ENCODE measurements around the gene UTS2R.
A peak's percentile ranks its signal among the peaks of the same experiment; 100 is the strongest.

The UTS2R gene

GRCh38 chr17:82383411-82383810, 11.8 kb downstream of the UTS2R start:
- Histone ChIP-seq H3K4me3 (ENCODE audit: control insufficient read depth in 1 of 7, extremely low read depth in 1 of 7, insufficient read depth in 4 of 7, low read depth in 2 of 7, low read length in 6 of 7) (no peak overlapping the region), H3K27me3 (replicated peaks in 2 of 5; ENCODE audit: control insufficient read depth in 4 of 5, insufficient read depth in 5 of 5, low read length in 4 of 5) (peaks cover 2 to 71% (median 15%) of the 10 kb centered on the region in 5 experiments), H3K36me3 (ENCODE audit: control insufficient read depth in 4 of 4, insufficient read depth in 4 of 4, low read length in 3 of 4) (no peaks in the 10 kb centered on the region), H3K27ac (ENCODE audit: insufficient read depth in 1 of 2, low read depth in 1 of 2, low read length in 2 of 2, poor library complexity in 1 of 2, severe bottlenecking in 2 of 2) (no peak overlapping the region), H3K4me1 (ENCODE audit: control extremely low read depth in 1 of 4, control insufficient read depth in 4 of 4, insufficient read depth in 4 of 4, low read length in 3 of 4) (peaks cover 0 to 10% (median 9%) of the 10 kb centered on the region in 4 experiments), H3K9me3 (ENCODE audit: control extremely low read depth in 1 of 5, control insufficient read depth in 4 of 5, insufficient read depth in 2 of 5, low read depth in 1 of 5, low read length in 4 of 5) (no peaks in the 10 kb centered on the region)
- CTCF ChIA-PET = no interaction called here
- 80% methylated on average over 14 of the region's 18 CpGs for WGBS (ENCODE audit: insufficient coverage)
- no peak for DNase-seq
- POLR2A ChIA-PET = no interaction called here

GRCh38 chr17:82384051-82384729, 12.6 kb downstream of the UTS2R start:
- no peaks in the 10 kb centered on the region for H3K36me3 ChIP-seq (ENCODE audit: control insufficient read depth in 4 of 4, insufficient read depth in 4 of 4, low read length in 3 of 4)
- H3K27me3 ChIP-seq (replicated peaks in 2 of 5; ENCODE audit: control insufficient read depth in 4 of 5, insufficient read depth in 5 of 5, low read length in 4 of 5) = peaks cover 2 to 65% (median 12%) of the 10 kb centered on the region in 5 experiments
- CTCF ChIA-PET = no interaction called here
- POLR2A ChIA-PET = no interaction called here
- no peak overlapping the region for H3K4me3 ChIP-seq (ENCODE audit: control insufficient read depth in 1 of 7, extremely low read depth in 1 of 7, insufficient read depth in 4 of 7, low read depth in 2 of 7, low read length in 6 of 7)
- no peak for DNase-seq
- H3K9me3 ChIP-seq (ENCODE audit: control extremely low read depth in 1 of 5, control insufficient read depth in 4 of 5, insufficient read depth in 2 of 5, low read depth in 1 of 5, low read length in 4 of 5) = no peaks in the 10 kb centered on the region
- 82% methylated on average over 18 of the region's 22 CpGs for WGBS (ENCODE audit: insufficient coverage)
- no peak overlapping the region for H3K27ac ChIP-seq (ENCODE audit: insufficient read depth in 1 of 2, low read depth in 1 of 2, low read length in 2 of 2, poor library complexity in 1 of 2, severe bottlenecking in 2 of 2)
- peaks cover 0 to 10% (median 9%) of the 10 kb centered on the region in 4 experiments for H3K4me1 ChIP-seq (ENCODE audit: control extremely low read depth in 1 of 4, control insufficient read depth in 4 of 4, insufficient read depth in 4 of 4, low read length in 3 of 4)

GRCh38 chr17:82384730-82385481, 13.3 kb downstream of the UTS2R start:
- H3K9me3 ChIP-seq (ENCODE audit: control extremely low read depth in 1 of 5, control insufficient read depth in 4 of 5, insufficient read depth in 2 of 5, low read depth in 1 of 5, low read length in 4 of 5) = no peaks in the 10 kb centered on the region
- no peak for DNase-seq
- CTCF ChIA-PET = no interaction called here
- H3K36me3 ChIP-seq (ENCODE audit: control insufficient read depth in 4 of 4, insufficient read depth in 4 of 4, low read length in 3 of 4) = no peaks in the 10 kb centered on the region
- peaks cover 0 to 10% (median 9%) of the 10 kb centered on the region in 4 experiments for H3K4me1 ChIP-seq (ENCODE audit: control extremely low read depth in 1 of 4, control insufficient read depth in 4 of 4, insufficient read depth in 4 of 4, low read length in 3 of 4)
- H3K27ac ChIP-seq (ENCODE audit: insufficient read depth in 1 of 2, low read depth in 1 of 2, low read length in 2 of 2, poor library complexity in 1 of 2, severe bottlenecking in 2 of 2) = no peak overlapping the region
- POLR2A ChIA-PET = no interaction called here
- H3K27me3 ChIP-seq (replicated peaks in 2 of 5; ENCODE audit: control insufficient read depth in 4 of 5, insufficient read depth in 5 of 5, low read length in 4 of 5) = peaks cover 2 to 58% (median 12%) of the 10 kb centered on the region in 5 experiments
- 77% methylated on average over 22 of the region's 26 CpGs for WGBS (ENCODE audit: insufficient coverage)
- no peak overlapping the region for H3K4me3 ChIP-seq (ENCODE audit: control insufficient read depth in 1 of 7, extremely low read depth in 1 of 7, insufficient read depth in 4 of 7, low read depth in 2 of 7, low read length in 6 of 7)

GRCh38 chr17:82385559-82386254, 14.1 kb downstream of the UTS2R start:
- Histone ChIP-seq H3K4me3 (ENCODE audit: control insufficient read depth in 1 of 7, extremely low read depth in 1 of 7, insufficient read depth in 4 of 7, low read depth in 2 of 7, low read length in 6 of 7) (no peak overlapping the region), H3K9me3 (ENCODE audit: control extremely low read depth in 1 of 5, control insufficient read depth in 4 of 5, insufficient read depth in 2 of 5, low read depth in 1 of 5, low read length in 4 of 5) (no peaks in the 10 kb centered on the region), H3K36me3 (ENCODE audit: control insufficient read depth in 4 of 4, insufficient read depth in 4 of 4, low read length in 3 of 4) (peaks cover 0 to 2% (median 0%) of the 10 kb centered on the region in 4 experiments), H3K27ac (ENCODE audit: insufficient read depth in 1 of 2, low read depth in 1 of 2, low read length in 2 of 2, poor library complexity in 1 of 2, severe bottlenecking in 2 of 2) (no peak overlapping the region), H3K4me1 (ENCODE audit: control extremely low read depth in 1 of 4, control insufficient read depth in 4 of 4, insufficient read depth in 4 of 4, low read length in 3 of 4) (peaks cover 0 to 10% (median 9%) of the 10 kb centered on the region in 4 experiments), H3K27me3 (replicated peaks in 2 of 5; ENCODE audit: control insufficient read depth in 4 of 5, insufficient read depth in 5 of 5, low read length in 4 of 5) (peaks cover 2 to 52% (median 12%) of the 10 kb centered on the region in 5 experiments)
- POLR2A ChIA-PET = no interaction called here
- DNase-seq = no peak
- CTCF ChIA-PET = no interaction called here
- 64% methylated on average over 16 of the region's 26 CpGs for WGBS (ENCODE audit: insufficient coverage)

GRCh38 chr17:82386255-82386831, 14.8 kb downstream of the UTS2R start:
- H3K36me3 ChIP-seq (ENCODE audit: control insufficient read depth in 4 of 4, insufficient read depth in 4 of 4, low read length in 3 of 4) = peaks cover 0 to 3% (median 1%) of the 10 kb centered on the region in 4 experiments
- H3K4me1 ChIP-seq (ENCODE audit: control extremely low read depth in 1 of 4, control insufficient read depth in 4 of 4, insufficient read depth in 4 of 4, low read length in 3 of 4) = peaks cover 0 to 10% (median 9%) of the 10 kb centered on the region in 4 experiments
- POLR2A ChIA-PET = no interaction called here
- H3K27ac ChIP-seq (ENCODE audit: insufficient read depth in 1 of 2, low read depth in 1 of 2, low read length in 2 of 2, poor library complexity in 1 of 2, severe bottlenecking in 2 of 2) = no peak overlapping the region
- CTCF ChIA-PET = no interaction called here
- H3K9me3 ChIP-seq (ENCODE audit: control extremely low read depth in 1 of 5, control insufficient read depth in 4 of 5, insufficient read depth in 2 of 5, low read depth in 1 of 5, low read length in 4 of 5) = no peaks in the 10 kb centered on the region
- no peak for DNase-seq
- H3K27me3 ChIP-seq (replicated peaks in 2 of 5; ENCODE audit: control insufficient read depth in 4 of 5, insufficient read depth in 5 of 5, low read length in 4 of 5) = peaks cover 0 to 45% (median 11%) of the 10 kb centered on the region in 5 experiments
- WGBS (ENCODE audit: insufficient coverage) = 88% methylated on average over 9 of the region's 17 CpGs
- no peak overlapping the region for H3K4me3 ChIP-seq (ENCODE audit: control insufficient read depth in 1 of 7, extremely low read depth in 1 of 7, insufficient read depth in 4 of 7, low read depth in 2 of 7, low read length in 6 of 7)

GRCh38 chr17:82386881-82387704, 15.5 kb downstream of the UTS2R start:
- no peaks in the 10 kb centered on the region for H3K9me3 ChIP-seq (ENCODE audit: control extremely low read depth in 1 of 5, control insufficient read depth in 4 of 5, insufficient read depth in 2 of 5, low read depth in 1 of 5, low read length in 4 of 5)
- CTCF ChIA-PET = no interaction called here
- peaks cover 0 to 10% (median 9%) of the 10 kb centered on the region in 4 experiments for H3K4me1 ChIP-seq (ENCODE audit: control extremely low read depth in 1 of 4, control insufficient read depth in 4 of 4, insufficient read depth in 4 of 4, low read length in 3 of 4)
- POLR2A ChIA-PET = no interaction called here
- H3K27ac ChIP-seq (ENCODE audit: insufficient read depth in 1 of 2, low read depth in 1 of 2, low read length in 2 of 2, poor library complexity in 1 of 2, severe bottlenecking in 2 of 2) = no peak overlapping the region
- peaks cover 0 to 42% (median 10%) of the 10 kb centered on the region in 5 experiments for H3K27me3 ChIP-seq (replicated peaks in 2 of 5; ENCODE audit: control insufficient read depth in 4 of 5, insufficient read depth in 5 of 5, low read length in 4 of 5)
- H3K4me3 ChIP-seq (ENCODE audit: control insufficient read depth in 1 of 7, extremely low read depth in 1 of 7, insufficient read depth in 4 of 7, low read depth in 2 of 7, low read length in 6 of 7) = no peak overlapping the region
- H3K36me3 ChIP-seq (ENCODE audit: control insufficient read depth in 4 of 4, insufficient read depth in 4 of 4, low read length in 3 of 4) = peaks cover 0 to 7% (median 5%) of the 10 kb centered on the region in 4 experiments
- peak in 1 of 3 donors; percentile 31 for DNase-seq
- 45% methylated on average over 27 of the region's 38 CpGs for WGBS (ENCODE audit: insufficient coverage)

All from common myeloid progenitor, CD34-positive (primary cell).